ENCODE measurements around the gene HES2.
A peak's percentile ranks its signal among the peaks of the same experiment; 100 is the strongest.

The HES2 gene, protein sequence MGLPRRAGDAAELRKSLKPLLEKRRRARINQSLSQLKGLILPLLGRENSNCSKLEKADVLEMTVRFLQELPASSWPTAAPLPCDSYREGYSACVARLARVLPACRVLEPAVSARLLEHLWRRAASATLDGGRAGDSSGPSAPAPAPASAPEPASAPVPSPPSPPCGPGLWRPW

DNA sequence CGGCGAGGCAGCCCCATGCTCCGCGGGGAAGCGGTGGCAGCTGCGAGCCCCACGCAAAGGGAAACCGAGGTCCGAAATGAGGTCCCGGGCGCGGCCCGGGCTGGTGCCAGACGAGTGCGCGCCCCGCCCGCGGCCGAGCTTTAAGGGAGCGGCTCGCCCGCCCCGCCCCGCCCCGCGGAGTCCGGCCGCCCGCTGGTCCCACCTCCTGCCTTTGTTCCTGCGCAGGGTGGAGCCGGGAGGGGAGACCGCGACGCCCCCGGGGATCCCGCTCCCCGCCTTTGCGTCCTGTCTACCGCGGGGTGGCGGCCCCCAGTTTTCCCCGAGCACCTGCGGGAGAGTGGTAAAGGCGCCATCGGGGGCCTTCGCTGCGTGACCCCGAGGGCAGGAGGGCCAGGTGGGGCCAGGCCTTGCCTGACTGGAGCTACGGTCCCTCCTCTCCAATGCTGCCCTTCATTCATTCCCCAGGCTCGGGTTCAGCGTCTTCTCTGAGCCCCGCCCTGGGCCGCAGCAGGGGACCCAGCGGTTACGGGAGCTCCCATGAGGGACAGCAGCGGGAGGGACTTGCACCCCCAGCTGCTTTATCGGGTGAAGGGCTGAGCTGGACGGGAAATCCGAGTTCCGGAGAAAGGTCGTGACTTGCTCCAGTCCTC is at the start of gene HES2:
Gene HES2, minus strand, starts transcription at position 116 of the 650 bp plus-strand sequence. Its CDS starts 99 bp downstream, at position 17.
- peak; percentile 65 to 85 for DNase-seq (ENCODE audit: low read depth in 1 of 2, low spot score in 1 of 2)
- TF ChIP-seq JUND (IDR thresholded peaks at IDR 0.05; ENCODE audit: low read depth) = no peak
- in situ Hi-C loops (cut with HindIII; ENCODE audit: low pct_unique_long_range_greater_than_20kb, low sequenced_read_pairs) = no loop called here

DNA sequence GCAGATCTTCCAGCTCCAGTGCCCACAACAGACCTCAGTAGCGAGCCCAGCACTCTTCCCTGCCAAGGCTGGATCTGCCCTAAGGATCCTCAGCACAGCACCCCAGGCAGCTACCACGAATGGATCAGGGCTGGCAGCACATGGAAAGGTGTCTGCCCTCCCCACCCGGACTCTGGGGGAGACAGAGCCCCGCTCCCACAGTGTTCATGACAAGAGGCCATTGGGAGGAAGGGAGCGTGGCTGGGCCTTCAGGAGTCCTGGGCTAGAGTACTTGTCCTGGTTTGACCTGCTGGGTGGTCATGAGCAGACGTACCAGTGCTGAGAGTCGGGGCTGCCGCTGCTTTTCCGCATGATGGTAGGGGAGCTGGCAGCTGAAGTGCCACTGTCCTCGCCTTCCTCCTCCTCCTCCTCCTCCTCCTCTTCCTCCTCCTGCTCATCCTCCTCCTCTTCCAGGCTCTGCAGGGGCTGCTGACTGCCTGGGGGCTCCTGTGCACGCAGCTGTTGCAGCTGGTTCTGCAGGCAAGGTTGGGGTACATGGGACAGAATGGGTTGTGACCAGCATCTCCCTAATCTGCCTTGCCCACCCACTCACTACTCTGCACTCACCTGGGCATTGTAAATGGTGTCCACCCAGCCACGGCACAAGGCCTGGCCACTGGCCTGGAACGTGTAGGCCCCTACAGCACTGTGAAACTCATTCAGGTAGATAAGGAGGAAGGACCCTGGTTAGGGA is 49.2 kb upstream of the HES2 start:
- in situ Hi-C loops (cut with HindIII; ENCODE audit: low pct_unique_long_range_greater_than_20kb, low sequenced_read_pairs) = no loop called here
- no peak for TF ChIP-seq JUND (IDR thresholded peaks at IDR 0.05; ENCODE audit: low read depth)
- no peak for DNase-seq (ENCODE audit: low read depth in 1 of 2, low spot score in 1 of 2)

DNA sequence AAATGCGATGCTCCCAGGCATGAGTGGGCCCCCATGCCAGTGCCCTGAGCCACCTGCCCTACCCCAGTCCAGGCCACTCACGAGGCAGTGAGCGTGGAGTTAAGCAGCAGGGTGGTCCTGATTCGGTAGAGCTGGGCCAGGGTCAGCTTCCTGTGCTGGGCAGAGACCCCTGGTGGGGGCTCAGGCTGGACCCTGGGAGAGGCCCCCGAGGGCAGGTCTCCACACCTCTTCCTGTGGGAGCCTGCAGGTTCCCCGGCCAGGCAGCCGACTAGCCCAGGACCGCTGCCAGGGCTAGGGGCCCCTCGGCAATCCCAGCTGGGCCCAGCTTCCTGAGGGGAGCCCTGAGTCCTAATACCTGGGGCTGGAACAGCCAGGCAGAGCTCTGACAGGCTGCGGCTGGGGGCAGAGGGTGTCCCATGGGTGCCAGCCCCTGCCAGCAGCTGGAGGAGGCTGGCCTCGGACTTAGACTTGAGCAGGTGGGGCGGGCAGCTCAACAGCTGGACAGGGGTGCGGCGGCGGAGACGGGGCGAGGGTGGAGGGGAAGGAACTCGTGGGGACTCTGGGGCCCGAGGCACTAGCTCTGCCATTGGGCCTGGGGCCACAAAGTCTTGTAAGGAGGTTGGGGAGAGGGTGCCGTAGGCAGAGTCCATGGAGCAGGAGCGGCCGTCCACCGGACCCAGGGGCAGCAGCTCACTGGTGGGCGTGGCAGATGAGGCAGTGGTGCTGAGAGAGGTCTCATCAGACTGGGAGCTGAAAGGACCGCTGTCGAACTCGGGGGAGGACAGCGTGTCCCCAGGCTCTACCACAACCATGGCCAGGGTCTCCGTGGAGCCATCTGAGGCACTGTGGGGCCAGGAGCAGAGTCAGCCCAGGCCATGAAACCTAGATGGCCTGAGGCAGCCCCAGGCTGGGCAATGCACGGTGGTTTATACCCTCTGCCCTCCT is 48.3 kb upstream of the HES2 start:
- no peak for DNase-seq (ENCODE audit: low read depth in 1 of 2, low spot score in 1 of 2)
- in situ Hi-C loops (cut with HindIII; ENCODE audit: low pct_unique_long_range_greater_than_20kb, low sequenced_read_pairs) = no loop called here
- TF ChIP-seq JUND (IDR thresholded peaks at IDR 0.05; ENCODE audit: low read depth) = no peak

DNA sequence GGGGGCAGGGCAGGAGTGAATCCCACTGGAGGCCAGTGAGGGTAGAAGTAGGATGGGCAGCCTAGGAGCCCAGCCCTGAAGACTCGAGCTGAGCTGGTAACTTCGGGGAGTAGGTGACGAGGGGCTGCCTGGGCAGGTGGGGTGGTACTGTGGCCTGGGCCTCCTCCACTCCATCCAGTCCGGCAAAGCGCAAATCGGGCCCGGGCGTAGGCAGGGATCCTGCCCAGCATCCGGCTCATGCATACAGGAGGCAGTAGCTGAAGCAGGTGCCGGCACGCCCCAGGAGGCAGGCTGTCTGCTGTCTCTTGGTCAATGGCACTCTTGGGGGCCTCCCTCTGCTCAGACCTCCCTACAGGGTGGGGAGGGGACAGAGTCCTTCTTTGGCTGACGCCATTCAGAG is 47.5 kb upstream of the HES2 start:
- no peak for TF ChIP-seq JUND (IDR thresholded peaks at IDR 0.05; ENCODE audit: low read depth)
- DNase-seq (ENCODE audit: low read depth in 1 of 2, low spot score in 1 of 2) = no peak
- in situ Hi-C loops (cut with HindIII; ENCODE audit: low pct_unique_long_range_greater_than_20kb, low sequenced_read_pairs) = no loop called here

DNA sequence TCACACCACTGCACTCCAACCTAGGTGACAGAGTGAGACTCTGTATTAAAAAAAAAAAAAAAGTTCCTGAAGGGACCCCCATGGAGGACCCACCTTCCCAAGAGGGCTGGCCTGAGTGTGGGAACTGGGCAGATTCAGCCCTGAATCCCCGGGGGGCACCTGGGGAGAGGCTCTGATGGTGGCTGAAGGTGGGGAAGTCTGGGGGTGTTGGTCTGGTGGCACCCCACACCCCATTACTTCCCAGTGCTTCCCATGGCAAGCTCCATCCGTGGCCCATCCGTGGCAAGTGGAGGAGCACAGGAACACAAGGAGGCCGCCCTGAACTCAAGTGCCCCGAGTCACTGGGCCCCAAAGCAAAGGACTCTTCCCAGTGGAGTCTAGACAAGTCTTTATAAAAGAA is 47.0 kb upstream of the HES2 start:
- no peak for TF ChIP-seq JUND (IDR thresholded peaks at IDR 0.05; ENCODE audit: low read depth)
- in situ Hi-C loops (cut with HindIII; ENCODE audit: low pct_unique_long_range_greater_than_20kb, low sequenced_read_pairs) = no loop called here
- no peak for DNase-seq (ENCODE audit: low read depth in 1 of 2, low spot score in 1 of 2)

DNA sequence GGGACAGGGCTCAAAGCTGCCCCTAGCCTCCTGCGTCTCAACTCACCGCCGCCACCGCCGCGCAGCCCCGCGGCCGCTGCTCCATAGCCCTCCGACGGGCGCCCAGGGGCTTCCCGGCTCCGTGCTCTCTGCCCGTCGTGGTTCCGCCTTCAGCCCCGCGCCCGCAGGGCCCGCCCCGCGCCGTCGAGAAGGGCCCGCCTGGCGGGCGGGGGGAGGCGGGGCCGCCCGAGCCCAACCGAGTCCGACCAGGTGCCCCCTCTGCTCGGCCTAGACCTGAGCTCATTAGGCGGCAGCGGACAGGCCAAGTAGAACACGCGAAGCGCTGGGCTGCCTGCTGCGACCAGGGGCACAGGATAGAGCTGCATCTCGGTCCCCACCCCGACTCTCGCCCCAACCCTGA is 46.3 kb upstream of the HES2 start, which contains the start of gene TNFRSF25:
Gene TNFRSF25, minus strand, starts transcription at position 151 of the 400 bp plus-strand sequence. Its CDS starts 66 bp downstream, at position 85.
- in situ Hi-C loops (cut with HindIII; ENCODE audit: low pct_unique_long_range_greater_than_20kb, low sequenced_read_pairs) = no loop called here
- no peak for DNase-seq (ENCODE audit: low read depth in 1 of 2, low spot score in 1 of 2)
- no peak for TF ChIP-seq JUND (IDR thresholded peaks at IDR 0.05; ENCODE audit: low read depth)

DNA sequence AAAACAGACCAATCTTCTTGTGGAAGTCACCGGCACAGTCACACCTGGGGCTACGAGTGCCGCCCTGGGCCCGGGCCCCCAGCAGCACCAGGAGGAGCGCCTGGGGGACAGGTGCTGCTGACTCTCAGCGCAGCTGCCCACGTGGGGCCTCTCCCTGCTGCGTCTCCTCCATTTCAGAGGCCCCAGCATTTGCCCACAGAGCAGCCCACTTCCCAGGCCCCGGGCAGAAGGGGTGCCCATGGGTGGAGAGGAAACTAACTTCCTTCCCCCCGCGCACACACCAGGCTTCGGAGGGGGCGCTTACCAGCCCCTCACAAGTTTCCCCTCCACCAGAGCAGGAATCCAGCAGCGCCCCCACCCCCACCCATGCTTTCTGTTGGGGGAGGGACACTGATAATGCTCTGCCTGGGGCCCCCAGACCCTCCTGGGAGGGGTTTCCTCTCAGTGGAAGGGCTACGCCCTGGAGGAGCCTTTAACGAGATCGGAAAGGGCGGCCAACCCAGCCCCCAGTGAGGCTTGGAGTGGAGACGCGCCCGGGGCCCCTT is 45.8 kb upstream of the HES2 start:
- no peak for TF ChIP-seq JUND (IDR thresholded peaks at IDR 0.05; ENCODE audit: low read depth)
- DNase-seq (ENCODE audit: low read depth in 1 of 2, low spot score in 1 of 2) = no peak
- in situ Hi-C loops (cut with HindIII; ENCODE audit: low pct_unique_long_range_greater_than_20kb, low sequenced_read_pairs) = no loop called here

DNA sequence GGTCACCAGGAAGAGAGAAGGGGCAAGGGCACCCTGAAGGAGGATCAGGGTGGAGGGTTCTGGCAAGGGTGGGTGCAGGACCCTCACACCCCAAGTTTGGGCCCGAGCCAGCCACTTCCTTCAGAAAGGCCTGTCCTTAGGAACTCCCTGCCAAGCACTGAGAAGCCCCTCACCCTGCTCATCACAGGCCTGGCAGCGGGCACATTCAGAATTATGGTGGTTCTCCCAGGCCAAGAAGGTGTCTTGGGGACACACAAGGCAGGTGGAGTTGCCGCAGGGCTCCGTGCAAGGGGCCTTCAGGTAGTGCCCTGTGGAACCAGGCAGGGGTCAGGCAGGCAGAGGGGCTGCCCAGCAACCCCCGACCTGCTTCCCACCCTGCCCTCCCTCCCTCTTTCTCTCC is 45.2 kb upstream of the HES2 start:
- in situ Hi-C loops (cut with HindIII; ENCODE audit: low pct_unique_long_range_greater_than_20kb, low sequenced_read_pairs) = no loop called here
- DNase-seq (ENCODE audit: low read depth in 1 of 2, low spot score in 1 of 2) = no peak
- no peak for TF ChIP-seq JUND (IDR thresholded peaks at IDR 0.05; ENCODE audit: low read depth)

DNA sequence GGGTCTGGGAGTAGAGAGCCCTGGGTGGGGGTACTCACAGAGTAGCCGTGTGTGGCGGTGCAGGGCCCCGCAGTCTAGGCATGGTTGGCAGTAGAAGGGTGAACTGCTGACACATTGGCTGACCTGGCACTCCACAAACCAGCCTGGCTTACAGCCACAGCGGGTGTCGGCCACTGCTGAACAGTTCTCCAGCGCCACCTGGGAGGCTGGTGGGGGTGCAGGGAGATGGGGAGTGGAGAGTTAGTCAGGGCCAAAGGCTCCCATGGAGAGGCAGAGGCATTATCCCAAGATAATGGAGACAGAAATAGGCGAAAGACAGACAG is 44.8 kb upstream of the HES2 start:
- in situ Hi-C loops (cut with HindIII; ENCODE audit: low pct_unique_long_range_greater_than_20kb, low sequenced_read_pairs) = no loop called here
- peak; percentile 67 to 80 for DNase-seq (ENCODE audit: low read depth in 1 of 2, low spot score in 1 of 2)
- TF ChIP-seq JUND (IDR thresholded peaks at IDR 0.05; ENCODE audit: low read depth) = no peak

DNA sequence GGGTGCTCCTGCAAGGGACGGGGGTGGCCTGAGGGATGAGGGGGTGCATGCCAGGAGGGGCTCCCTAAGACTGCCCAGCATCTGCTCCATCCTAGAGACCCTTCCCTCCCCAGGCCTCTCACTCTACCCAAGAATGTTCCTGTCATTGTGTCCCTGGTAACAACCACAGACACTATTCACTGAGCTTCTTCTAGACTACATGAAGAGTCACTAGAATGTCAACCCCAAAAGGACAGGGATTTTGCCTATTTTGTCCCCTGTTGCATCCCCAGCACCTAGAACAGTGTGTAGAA is 43.3 kb upstream of the HES2 start:
- in situ Hi-C loops (cut with HindIII; ENCODE audit: low pct_unique_long_range_greater_than_20kb, low sequenced_read_pairs) = no loop called here
- no peak for DNase-seq (ENCODE audit: low read depth in 1 of 2, low spot score in 1 of 2)
- TF ChIP-seq JUND (IDR thresholded peaks at IDR 0.05; ENCODE audit: low read depth) = no peak

DNA sequence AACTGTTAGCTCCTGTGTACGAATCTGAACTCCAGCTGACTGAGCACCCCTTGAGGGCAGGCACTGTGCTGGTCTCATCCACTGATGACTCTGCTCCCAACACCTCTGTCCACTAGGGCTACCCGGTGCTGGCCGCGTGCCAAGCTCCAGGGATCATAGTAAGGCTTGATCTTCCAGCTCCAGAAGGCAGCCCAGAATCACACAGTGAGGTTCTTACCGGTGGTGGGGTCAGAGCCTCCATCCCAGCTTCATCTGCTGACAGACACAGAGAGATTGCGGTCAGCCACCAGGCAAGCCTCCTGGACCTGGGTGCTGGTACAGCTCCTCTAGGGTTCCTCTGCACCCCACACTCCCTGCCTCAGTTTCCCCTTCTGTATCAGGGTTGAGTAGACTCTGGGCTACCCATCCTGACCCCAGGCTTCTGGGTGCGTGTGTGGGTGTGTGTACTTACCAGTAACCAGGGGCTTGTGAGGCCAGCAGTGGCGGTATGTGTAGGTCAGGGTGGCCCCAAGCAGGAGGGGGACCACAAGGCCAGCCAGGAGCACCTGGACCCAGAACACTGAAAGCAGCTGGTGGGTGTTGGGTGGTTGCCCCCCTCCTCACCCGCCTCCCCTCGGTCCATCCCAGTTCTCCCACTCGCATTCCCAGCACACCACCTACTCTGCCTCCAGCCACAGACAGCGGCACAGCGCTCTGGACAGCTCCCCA is 42.8 kb upstream of the HES2 start:
- in situ Hi-C loops (cut with HindIII; ENCODE audit: low pct_unique_long_range_greater_than_20kb, low sequenced_read_pairs) = no loop called here
- peak in 1 of 2 experiments; percentile 35 for DNase-seq (ENCODE audit: low read depth in 1 of 2, low spot score in 1 of 2)

More for the DNA sequence above, 42.8 kb upstream of the HES2 start:
- TF ChIP-seq JUND (IDR thresholded peaks at IDR 0.05; ENCODE audit: low read depth) = no peak
